WTC11 (cell line): ENCODE results near the gene FAM167B. TPM values are rescaled to one million over a fixed set of nuclear protein-coding genes. Genes with fewer than 3 reads are reported as not detected.

Experiments
- ATAC-seq: fragments of 200-7000 bp; cut with Tn5 transposase; 2 replicates; pipeline ENCODE4 v1.10.0; 2021; ENCODE audit warnings: mild to moderate bottlenecking, moderate library complexity
- CTCF ChIA-PET: fragments of 300-600 bp; sonication (Branson Sonifier 250); formaldehyde crosslinking; loops from one replicate; lab custom pipeline; 2021; ENCODE audit warnings: antibody characterized with exemption; lab: Charles Lee
- POLR2A ChIA-PET: fragments of 350-600 bp; sonication (Branson Sonifier 250); formaldehyde crosslinking; loops from one replicate; lab custom pipeline; 2021; ENCODE audit warnings: antibody characterized with exemption; lab: Charles Lee
- DNase-seq: peaks from one replicate; pipeline ENCODE4 v3.0.0; 2021; ENCODE audit warnings: low spot score
- H3K27ac Mint-ChIP-seq: 2 replicates; pipeline ENCODE4 v1.8.0; 2021; ENCODE audit warnings: mixed read lengths
- H3K27me3 Mint-ChIP-seq: 2 replicates; pipeline ENCODE4 v1.8.0; 2021; ENCODE audit warnings: low read depth, mild to moderate bottlenecking, moderate library complexity, mixed read lengths
- H3K36me3 Mint-ChIP-seq: 2 replicates; pipeline ENCODE4 v1.8.0; 2021; ENCODE audit warnings: mixed read lengths
- H3K4me1 Mint-ChIP-seq: 2 replicates; pipeline ENCODE4 v1.8.0; 2022; ENCODE audit warnings: mixed read lengths
- H3K4me3 Mint-ChIP-seq: 2 replicates; pipeline ENCODE4 v1.8.0; 2021; ENCODE audit warnings: mild to moderate bottlenecking, moderate library complexity, mixed read lengths
- H3K9me3 Mint-ChIP-seq: 2 replicates; pipeline ENCODE4 v1.8.0; 2021; ENCODE audit warnings: mixed read lengths
- FOXP1 ChIP-seq: sonication (generic); formaldehyde crosslinking; IDR thresholded peaks from 2 replicates; pipeline ENCODE4 v1.8.0; 2022; ENCODE audit warnings: missing genetic modification reagents, mild to moderate bottlenecking, moderate library complexity, borderline replicate concordance
- FOXP4 ChIP-seq: sonication (generic); formaldehyde crosslinking; IDR thresholded peaks from 2 replicates; pipeline ENCODE4 v1.8.0; 2022; ENCODE audit warnings: mild to moderate bottlenecking, missing genetic modification reagents
- HMGA2 ChIP-seq: fragments of 250-450 bp; sonication (Bioruptor Pico); IDR thresholded peaks from 2 replicates; pipeline ENCODE4 v1.4.0; 2021; ENCODE audit warnings: mild to moderate bottlenecking, moderate library complexity
- KAT7 ChIP-seq: sonication (generic); formaldehyde crosslinking; IDR thresholded peaks from 2 replicates; pipeline ENCODE4 v1.8.1; 2023; ENCODE audit warnings: missing genetic modification reagents, mild to moderate bottlenecking, borderline replicate concordance
- MLX ChIP-seq: sonication (generic); formaldehyde crosslinking; IDR thresholded peaks from 2 replicates; pipeline ENCODE4 v1.8.1; 2023; ENCODE audit warnings: mild to moderate bottlenecking, missing genetic modification reagents, moderate library complexity
- NFE2L1 ChIP-seq: sonication (generic); formaldehyde crosslinking; IDR thresholded peaks from 2 replicates; pipeline ENCODE4 v1.8.1; 2023; ENCODE audit warnings: missing genetic modification reagents
- NR1H2 ChIP-seq: sonication (generic); formaldehyde crosslinking; IDR thresholded peaks from 2 replicates; pipeline ENCODE4 v1.9.0; 2021; ENCODE audit warnings: mild to moderate bottlenecking, moderate library complexity, missing genetic modification reagents
- NR3C1 ChIP-seq: sonication (generic); formaldehyde crosslinking; conservative IDR thresholded peaks from 2 replicates; pipeline ENCODE4 v1.8.1; 2023; ENCODE audit warnings: low read depth, mild to moderate bottlenecking, missing genetic modification reagents
- PREB ChIP-seq: sonication (generic); formaldehyde crosslinking; IDR thresholded peaks from 2 replicates; pipeline ENCODE4 v1.8.1; 2022; ENCODE audit warnings: mild to moderate bottlenecking, missing genetic modification reagents, moderate library complexity, borderline replicate concordance
- SMAD4 ChIP-seq: sonication (generic); formaldehyde crosslinking; IDR thresholded peaks from 2 replicates; pipeline ENCODE4 v1.8.0; 2022; ENCODE audit warnings: mild to moderate bottlenecking, missing genetic modification reagents
- SOX15 ChIP-seq: fragments of 250-450 bp; sonication (Bioruptor Pico); IDR thresholded peaks from 2 replicates; pipeline ENCODE4 v1.9.0; 2021; ENCODE audit warnings: mild to moderate bottlenecking
- TCF7 ChIP-seq: sonication (generic); formaldehyde crosslinking; IDR thresholded peaks from 2 replicates; pipeline ENCODE4 v1.8.0; 2022; ENCODE audit warnings: mild to moderate bottlenecking, low read depth, missing genetic modification reagents, moderate library complexity
- TEAD4 ChIP-seq: sonication (generic); formaldehyde crosslinking; IDR thresholded peaks from 2 replicates; pipeline ENCODE4 v1.8.0; 2022; ENCODE audit warnings: mild to moderate bottlenecking, missing genetic modification reagents
- TP53 ChIP-seq: sonication (generic); formaldehyde crosslinking; IDR thresholded peaks from 2 replicates; pipeline ENCODE4 v1.8.1; 2023; ENCODE audit warnings: mild to moderate bottlenecking, missing genetic modification reagents
- ZBTB21 ChIP-seq: sonication (generic); formaldehyde crosslinking; IDR thresholded peaks from 2 replicates; pipeline ENCODE4 v1.8.1; 2023; ENCODE audit warnings: mild to moderate bottlenecking, missing genetic modification reagents, borderline replicate concordance
- ZMAT4 ChIP-seq: fragments of 250-450 bp; sonication (Bioruptor Pico); IDR thresholded peaks from 2 replicates; pipeline ENCODE4 v1.9.0; 2021; ENCODE audit warnings: mild to moderate bottlenecking
- ZNF121 ChIP-seq: sonication (generic); formaldehyde crosslinking; IDR thresholded peaks from 2 replicates; pipeline ENCODE4 v1.8.0; 2023; ENCODE audit warnings: missing genetic modification reagents
- ZNF396 ChIP-seq: fragments of 250-450 bp; sonication (Bioruptor Pico); IDR thresholded peaks from 2 replicates; pipeline ENCODE4 v1.8.0; 2021; ENCODE audit warnings: mild to moderate bottlenecking, moderate library complexity, borderline replicate concordance
- ZNF512 ChIP-seq: sonication (generic); formaldehyde crosslinking; IDR thresholded peaks from 2 replicates; pipeline ENCODE4 v1.8.1; 2022; ENCODE audit warnings: missing genetic modification reagents, borderline replicate concordance
- total RNA-seq: library from RNA; stranded (reverse); gene quantifications from 3 replicates; pipeline ENCODE4 v1.2.3, GENCODE V29; 2021

The FAM167B gene
- total RNA-seq, 1 experiment from 2014 or later = 5.4 TPM

- no peak overlapping the region for H3K27ac Mint-ChIP-seq
- no peaks in the 10 kb centered on the region for H3K9me3 Mint-ChIP-seq
- H3K4me3 Mint-ChIP-seq = no peak overlapping the region
- H3K4me1 Mint-ChIP-seq = peaks cover 14% of the 10 kb centered on the region
- TF ChIP-seq ZNF396 (no peak), NR1H2 (CRISPR knock-in tag) (no peak), HMGA2 (no peak), ZNF512 (CRISPR knock-in tag) (no peak), FOXP1 (no peak), SMAD4 (no peak), ZNF121 (CRISPR knock-in tag) (no peak), PREB (CRISPR knock-in tag) (no peak), KAT7 (no peak)
- H3K27me3 Mint-ChIP-seq = no peaks in the 10 kb centered on the region
- CTCF ChIA-PET = interaction anchor here (1.3 kb wide), 1 partner anchor 41 kb away, joined by 3 read pairs; no protein-coding TSS in a partner anchor
- H3K36me3 Mint-ChIP-seq = peaks cover 16% of the 10 kb centered on the region
- DNase-seq (no peak), ATAC-seq (no peak)
- POLR2A ChIA-PET = interaction anchor here (0.6 kb wide), 1 partner anchor 54 kb away, joined by 3 read pairs; no protein-coding TSS in a partner anchor
Observed at GRCh38 chr1:32289256-32289655, 42.2 kb downstream of the FAM167B start.

- H3K27ac Mint-ChIP-seq = peak overlapping the region; percentile 85; the same call in 1 of the 2 replicates
- TF ChIP-seq ZBTB21 (CRISPR knock-in tag) = no peak
- no peak for TF ChIP-seq MLX (CRISPR knock-in tag)
- no peak for TF ChIP-seq TP53
- no peak for TF ChIP-seq ZMAT4 (CRISPR knock-in tag)
- TF ChIP-seq ZNF121 (CRISPR knock-in tag) = no peak
- TF ChIP-seq TCF7 (CRISPR knock-in tag) = no peak
- no peak for TF ChIP-seq FOXP4 (CRISPR knock-in tag)
- TF ChIP-seq ZNF512 (CRISPR knock-in tag) = no peak
- TF ChIP-seq SOX15 (CRISPR knock-in tag) = no peak
- TF ChIP-seq TEAD4 = no peak
- TF ChIP-seq NR3C1 (CRISPR knock-in tag) = no peak
- TF ChIP-seq NFE2L1 (CRISPR knock-in tag) = no peak
- TF ChIP-seq, all 79 proteins: peak for 0
- POLR2A ChIA-PET = interaction anchor here (0.6 to 2.6 kb wide), 6 partner anchors 17 to 64 kb away, joined by 3 to 8 read pairs (median 4); no protein-coding TSS in a partner anchor
- CTCF ChIA-PET = interaction anchor here (0.5 to 2.0 kb wide), 6 partner anchors 31 to 837 kb away, joined by 3 to 18 read pairs (median 4); no protein-coding TSS in a partner anchor
- Mint-ChIP-seq H3K36me3 (peaks cover 3% of the 10 kb centered on the region), H3K4me3 (peak overlapping the region; percentile 99), H3K9me3 (no peaks in the 10 kb centered on the region), H3K27me3 (no peaks in the 10 kb centered on the region), H3K4me1 (peaks cover 20% of the 10 kb centered on the region)
- ATAC-seq (no peak), DNase-seq (no peak)
Observed at GRCh38 chr1:32291145-32291707, 44.2 kb downstream of the FAM167B start.
